Esophagus muscularis mucosa (tissue), 4 donors: ENCODE results near the gene GPC1. TPM values are rescaled to one million over a fixed set of nuclear protein-coding genes. Genes with fewer than 3 reads are reported as not detected.

Source experiments
- DNase-seq: peaks from one replicate; pipeline ENCODE4 v3.0.0-alpha.2; 2017; ENCODE audit errors: extremely low spot score
- H3K27ac ChIP-seq, 4 donors: fragments of 200-600 bp; sonication (generic); replicated peaks in 1 of 4; 1 replicate in 3 of 4; 2 replicates in 1 of 4; pipeline ENCODE4 v1.5.1; 2016 to 2019; ENCODE audit warnings: mild to moderate bottlenecking in 1 of 4
- H3K27me3 ChIP-seq, 4 donors: fragments of 200-600 bp; sonication (generic); one replicate each; pipeline versions ENCODE4 v1.5.1 to v1.6.0; 2016 to 2019
- H3K36me3 ChIP-seq, 4 donors: fragments of 200-600 bp; sonication (generic); one replicate each; pipeline ENCODE4 v1.5.1; 2016 to 2019
- H3K4me1 ChIP-seq, 4 donors: fragments of 200-600 bp; sonication (generic); one replicate each; pipeline ENCODE4 v1.5.1; 2016 to 2019
- H3K4me3 ChIP-seq, 4 donors: fragments of 200-600 bp; sonication (generic); 1 replicate in 2 of 4; 2 replicates in 2 of 4; pipeline ENCODE4 v1.5.1; 2016 to 2019; ENCODE audit warnings: mild to moderate bottlenecking in 4 of 4, moderate library complexity in 1 of 4
- H3K9me3 ChIP-seq, 4 donors: fragments of 200-600 bp; sonication (generic); 1 replicate in 3 of 4; 2 replicates in 1 of 4; pipeline ENCODE4 v1.5.1; 2016 to 2019
- CTCF ChIP-seq, 3 experiments: fragments of 200-600 bp in 2 of 3; fragments of 450-650 bp in 1 of 3; sonication (generic) in 2 of 3; IDR thresholded peaks; one replicate each; pipeline ENCODE4 v1.5.1; 2017 to 2019; ENCODE audit warnings: antibody characterized with exemption in 3 of 3, mild to moderate bottlenecking in 2 of 3, moderate library complexity in 1 of 3
- EP300 ChIP-seq: sonication (generic); formaldehyde crosslinking; IDR thresholded peaks from one replicate; pipeline ENCODE4 v1.6.1; 2017; ENCODE audit warnings: antibody characterized with exemption
- POLR2A ChIP-seq: fragments of 450-650 bp; IDR thresholded peaks from one replicate; pipeline ENCODE4 v1.6.1; 2017; ENCODE audit warnings: antibody characterized with exemption, moderate library complexity, mild to moderate bottlenecking, low read depth
- POLR2AphosphoS5 ChIP-seq, 2 donors: sonication (generic); formaldehyde crosslinking; IDR thresholded peaks; one replicate each; pipeline ENCODE4 v1.6.1; 2017; ENCODE audit warnings: antibody characterized with exemption in 2 of 2
- WGBS: methylation state at CpG from one replicate; pipeline ENCODE4 v1.1.5; 2018; 5-methylcytosine and 5-hydroxymethylcytosine counted together
- intact Hi-C: fragments of 100-400 bp; cut with DNase I; formaldehyde crosslinking; loops from one replicate; pipeline ENCODE4 v1.15.1; 2023
- total RNA-seq, 4 donors: library from RNA; depleted of rRNA; stranded (reverse); fragments of >200 nt; gene quantifications; one replicate each; pipeline versions ENCODE4 v1.1.0 to v1.2.1, GENCODE V29; 2016

Gene GPC1
- total RNA-seq, 4 donors from 2014 or later: 29.1 to 71.5 (median 41.8) TPM

- Histone ChIP-seq H3K9me3 (no peaks in the 10 kb centered on the region), H3K27me3 (peaks cover 0 to 19% (median 0%) of the 10 kb centered on the region in 4 donors), H3K27ac (peak overlapping the region in 2 of 4 donors; percentile 95 to 96), H3K4me3 (no peak overlapping the region), H3K36me3 (no peaks in the 10 kb centered on the region), H3K4me1 (peaks cover 26 to 39% (median 37%) of the 10 kb centered on the region in 4 donors)
- 88% methylated on average over 22 of the region's 34 CpGs for WGBS
- TF ChIP-seq EP300: no peak
- no peak for TF ChIP-seq CTCF (IDR thresholded peaks at IDR 0.05)
- TF ChIP-seq POLR2AphosphoS5 (IDR thresholded peaks at IDR 0.05): no peak
- TF ChIP-seq POLR2A: no peak
- intact Hi-C loops: loop anchor here (10.0 kb wide), 1 partner anchor 132 kb away; the partner anchor contains the start of genes DUSP28 and RNPEPL1
- no peak for DNase-seq
These were observed 2.4 kb upstream of the GPC1 start for GRCh38 chr2:240432820-240433801.

GRCh38 chr2:240433973-240434727 is 1.3 kb upstream of the GPC1 start:
- no peaks in the 10 kb centered on the region for H3K9me3 ChIP-seq
- H3K4me3 ChIP-seq: peak overlapping the region; percentile 65 to 84 (median 77)
- H3K36me3 ChIP-seq: no peaks in the 10 kb centered on the region
- peaks cover 0 to 19% (median 0%) of the 10 kb centered on the region in 4 donors for H3K27me3 ChIP-seq
- TF ChIP-seq POLR2AphosphoS5 (IDR thresholded peaks at IDR 0.05) (peak in 1 of 2 donors; percentile 54), EP300 (no peak)
- WGBS: 76% methylated on average over 15 of the region's 16 CpGs
- intact Hi-C loops: loop anchor here (2.0 to 10.0 kb wide), 2 partner anchors 59 to 131 kb away; partner anchors contain the start of genes DUSP28 and RNPEPL1
- H3K27ac ChIP-seq: peak overlapping the region; percentile 94 to 96 (median 95)
- DNase-seq: no peak
- peaks cover 35 to 49% (median 47%) of the 10 kb centered on the region in 4 donors for H3K4me1 ChIP-seq

GRCh38 chr2:240434728-240435456 is 571 bp upstream of the GPC1 start:
- peak; percentile 59 to 76 for TF ChIP-seq POLR2AphosphoS5 (IDR thresholded peaks at IDR 0.05)
- TF ChIP-seq POLR2A: no peak
- Histone ChIP-seq H3K4me3 (peak overlapping the region; percentile 65 to 84 (median 77)), H3K27ac (peak overlapping the region; percentile 94 to 96 (median 95)), H3K4me1 (peaks cover 36 to 53% (median 48%) of the 10 kb centered on the region in 4 donors), H3K27me3 (peaks cover 0 to 19% (median 0%) of the 10 kb centered on the region in 4 donors), H3K36me3 (peaks cover 0 to under 1% (median 0%) of the 10 kb centered on the region in 4 donors), H3K9me3 (no peaks in the 10 kb centered on the region)
- intact Hi-C loops: loop anchor here (2.0 to 10.0 kb wide), 2 partner anchors 60 to 130 kb away; partner anchors contain the start of genes DUSP28 and RNPEPL1
- DNase-seq: peak; percentile 95
- WGBS: 5% methylated on average over 9 of the region's 71 CpGs

- TF ChIP-seq POLR2AphosphoS5 (IDR thresholded peaks at IDR 0.05) (no peak), CTCF (IDR thresholded peaks at IDR 0.05) (no peak), EP300 (no peak), POLR2A (no peak)
- peak overlapping the region; percentile 94 to 96 (median 95) for H3K27ac ChIP-seq
- peak overlapping the region; percentile 65 to 84 (median 77) for H3K4me3 ChIP-seq
- no peak for DNase-seq
- H3K36me3 ChIP-seq: peaks cover 0 to 4% (median 0%) of the 10 kb centered on the region in 4 donors
- H3K4me1 ChIP-seq: peaks cover 36 to 58% (median 51%) of the 10 kb centered on the region in 4 donors
- 2% methylated on average over 10 of the region's 88 CpGs for WGBS
- H3K27me3 ChIP-seq: peaks cover 0 to 19% (median 0%) of the 10 kb centered on the region in 4 donors
- no peaks in the 10 kb centered on the region for H3K9me3 ChIP-seq
- intact Hi-C loops: loop anchor here (2.0 to 10.0 kb wide), 2 partner anchors 61 to 129 kb away; partner anchors contain the start of genes DUSP28 and RNPEPL1
These were observed 652 bp downstream of the GPC1 start for GRCh38 chr2:240435948-240436682.
